Uterine smooth muscle cell (primary cell): ENCODE data around the gene SLCO1C1. TPM values are rescaled to one million over a fixed set of nuclear protein-coding genes. Genes with fewer than 3 reads are reported as not detected.

ENCODE experiments used
- total RNA-seq: library from RNA; depleted of rRNA; stranded (reverse); fragments of >200 nt; gene quantifications from 2 replicates; pipeline ENCODE4 v1.2.3, GENCODE V29; 2014

Gene SLCO1C1, protein sequence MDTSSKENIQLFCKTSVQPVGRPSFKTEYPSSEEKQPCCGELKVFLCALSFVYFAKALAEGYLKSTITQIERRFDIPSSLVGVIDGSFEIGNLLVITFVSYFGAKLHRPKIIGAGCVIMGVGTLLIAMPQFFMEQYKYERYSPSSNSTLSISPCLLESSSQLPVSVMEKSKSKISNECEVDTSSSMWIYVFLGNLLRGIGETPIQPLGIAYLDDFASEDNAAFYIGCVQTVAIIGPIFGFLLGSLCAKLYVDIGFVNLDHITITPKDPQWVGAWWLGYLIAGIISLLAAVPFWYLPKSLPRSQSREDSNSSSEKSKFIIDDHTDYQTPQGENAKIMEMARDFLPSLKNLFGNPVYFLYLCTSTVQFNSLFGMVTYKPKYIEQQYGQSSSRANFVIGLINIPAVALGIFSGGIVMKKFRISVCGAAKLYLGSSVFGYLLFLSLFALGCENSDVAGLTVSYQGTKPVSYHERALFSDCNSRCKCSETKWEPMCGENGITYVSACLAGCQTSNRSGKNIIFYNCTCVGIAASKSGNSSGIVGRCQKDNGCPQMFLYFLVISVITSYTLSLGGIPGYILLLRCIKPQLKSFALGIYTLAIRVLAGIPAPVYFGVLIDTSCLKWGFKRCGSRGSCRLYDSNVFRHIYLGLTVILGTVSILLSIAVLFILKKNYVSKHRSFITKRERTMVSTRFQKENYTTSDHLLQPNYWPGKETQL
- total RNA-seq: not detected in 2 replicates

DNA sequence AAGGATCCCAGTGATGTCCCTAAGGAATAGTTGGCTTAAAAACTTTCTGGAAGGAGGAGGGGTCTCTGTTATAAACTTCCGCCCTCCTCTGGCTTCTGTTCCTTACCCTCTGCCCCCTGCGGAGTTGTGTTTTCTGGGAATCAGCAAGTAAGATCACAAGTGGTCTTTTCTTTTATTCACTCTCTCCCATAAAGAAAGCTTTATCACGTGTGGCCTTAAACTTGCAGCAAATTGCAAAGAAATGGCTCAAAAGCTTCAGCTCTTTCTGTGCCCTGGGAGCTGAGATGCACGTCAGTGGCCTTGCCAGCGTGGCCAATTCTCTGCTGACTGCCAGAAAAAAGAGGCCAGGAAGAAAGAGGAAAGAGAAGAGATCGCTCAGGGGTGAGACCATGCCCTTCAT lies at the start of gene SLCO1C1:
TSS of gene SLCO1C1 (plus strand) at position 101 of the 400 bp plus-strand sequence. CDS start 4,245 bp downstream, outside the sequence.

Other genes with a start within 250 kb of the SLCO1C1 start
- not detected in 2 replicates for gene SLCO1B3, start 115.4 kb downstream of the SLCO1C1 start, total RNA-seq